ENCODE measurements around the gene LDLRAD4.

The LDLRAD4 gene

DNA sequence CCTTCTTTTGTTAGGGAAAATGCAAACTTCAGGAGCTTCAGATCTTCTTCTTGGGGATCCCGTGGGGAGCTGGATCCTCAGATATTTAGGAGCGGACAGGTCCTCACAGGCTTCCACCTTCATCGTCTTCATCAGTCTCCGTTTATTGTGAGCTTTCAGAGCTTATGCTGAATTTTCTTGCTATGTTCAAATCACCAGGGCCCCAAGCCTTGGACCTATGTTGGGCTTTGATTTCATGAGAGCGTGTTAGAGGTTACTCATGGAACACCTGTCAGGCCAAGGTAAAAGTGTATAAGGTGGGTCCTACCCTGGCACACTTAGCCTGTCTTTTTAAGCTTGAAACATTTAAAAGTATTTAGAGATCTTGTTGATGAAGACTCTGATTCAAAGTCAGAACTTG, 294.9 kb downstream of the LDLRAD4 start:
- DNase-seq (ENCODE audit: low read depth in 2 of 2): no peak

DNA sequence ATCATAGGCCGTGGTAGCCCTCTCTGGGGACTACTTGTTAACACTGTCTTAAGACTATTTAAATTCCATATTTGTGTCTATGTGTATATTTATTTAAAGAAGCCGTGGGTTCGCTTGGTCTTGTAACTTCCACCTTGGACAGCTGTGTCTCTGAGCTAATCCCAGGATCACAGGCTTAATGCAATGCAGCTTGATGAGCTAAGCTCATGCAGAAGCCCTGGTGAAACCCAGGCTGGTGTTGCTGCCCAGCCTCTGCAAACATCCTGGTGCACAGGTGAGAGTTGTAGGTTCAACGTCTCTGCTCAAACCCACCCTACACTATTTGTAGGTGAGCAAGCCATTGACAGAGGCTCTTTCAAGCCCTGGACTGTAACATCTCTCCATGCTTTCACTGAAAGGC, 296.0 kb downstream of the LDLRAD4 start:
- DNase-seq (ENCODE audit: low read depth in 2 of 2): no peak

DNA sequence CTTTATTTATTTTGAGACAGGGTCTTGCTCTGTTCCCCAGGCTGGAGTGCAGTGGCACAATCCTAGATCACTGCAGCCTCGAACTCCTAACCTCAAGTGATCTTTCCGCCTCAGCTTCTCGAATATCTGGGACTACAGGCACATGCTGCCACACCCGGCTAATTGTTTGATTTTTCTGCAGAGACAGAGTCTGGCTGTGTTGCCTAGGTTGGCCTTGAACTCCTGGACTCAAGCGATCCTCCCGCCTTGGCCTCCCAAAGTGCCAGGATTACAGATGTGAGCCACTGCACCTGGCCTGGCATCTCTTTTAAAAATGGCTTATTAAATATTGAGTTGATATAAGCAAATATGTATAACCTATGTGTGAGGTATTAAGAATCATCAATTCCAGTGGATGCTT, 298.3 kb downstream of the LDLRAD4 start:
- DNase-seq (ENCODE audit: low read depth in 2 of 2): no peak

DNA sequence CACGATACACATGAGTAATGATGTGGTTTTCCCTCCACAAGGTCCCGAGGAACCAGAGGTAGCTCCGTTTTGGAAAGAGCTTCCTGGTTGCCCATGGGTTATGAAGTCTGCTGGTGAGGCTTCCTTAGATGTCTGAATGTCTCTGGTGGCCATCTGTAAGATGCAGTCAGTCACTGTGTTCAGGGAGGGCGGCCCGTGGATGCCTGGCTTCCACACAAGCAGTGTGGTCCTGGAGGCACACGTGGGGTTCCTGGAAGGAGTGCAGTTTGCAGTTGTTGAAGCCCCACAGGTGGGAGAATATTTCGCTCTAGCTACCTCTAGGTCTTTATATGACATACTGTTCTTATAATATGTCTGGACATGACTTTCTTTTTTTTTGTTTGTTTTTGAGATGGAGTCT, 298.8 kb downstream of the LDLRAD4 start:
- DNase-seq (ENCODE audit: low read depth in 2 of 2): no peak

DNA sequence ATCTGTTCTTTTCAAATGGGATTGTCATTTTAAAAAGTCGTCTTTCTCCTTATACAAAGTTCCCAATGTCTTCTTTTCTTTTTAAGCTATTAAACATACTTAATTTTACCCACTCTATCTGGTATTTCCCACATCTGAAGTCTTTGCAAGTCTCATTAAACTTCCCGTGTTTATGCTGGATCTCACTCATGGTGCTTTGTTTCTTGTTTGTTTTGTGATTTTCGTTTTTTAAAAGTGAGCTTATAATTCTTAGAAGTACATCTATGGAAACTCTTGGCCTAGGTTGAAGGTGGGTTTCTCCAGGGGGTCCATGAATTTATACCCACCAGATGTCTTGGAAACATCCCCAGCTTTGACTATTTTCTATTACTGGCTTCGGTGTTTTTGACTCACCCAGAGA, 299.8 kb downstream of the LDLRAD4 start:
- DNase-seq (ENCODE audit: low read depth in 2 of 2): no peak

DNA sequence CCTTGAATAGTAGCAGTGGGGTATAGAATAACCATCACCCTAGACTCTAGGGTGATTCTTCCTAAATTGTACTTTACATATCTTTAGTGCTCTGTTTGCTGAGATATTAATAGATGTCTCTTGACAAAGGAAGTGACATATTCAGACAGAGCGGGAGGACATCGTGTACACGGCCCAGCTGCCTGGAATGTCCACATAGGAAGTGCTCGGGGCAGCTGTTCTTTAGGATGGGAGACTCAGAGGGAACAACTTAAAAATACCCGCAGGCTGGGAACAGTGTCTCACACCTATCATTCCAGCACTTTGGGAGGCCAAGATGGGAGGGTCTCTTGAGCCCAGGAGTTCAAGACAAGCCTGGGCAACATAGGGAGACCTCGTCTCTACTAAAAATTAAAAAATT, 301.7 kb downstream of the LDLRAD4 start:
- DNase-seq (ENCODE audit: low read depth in 2 of 2): no peak

DNA sequence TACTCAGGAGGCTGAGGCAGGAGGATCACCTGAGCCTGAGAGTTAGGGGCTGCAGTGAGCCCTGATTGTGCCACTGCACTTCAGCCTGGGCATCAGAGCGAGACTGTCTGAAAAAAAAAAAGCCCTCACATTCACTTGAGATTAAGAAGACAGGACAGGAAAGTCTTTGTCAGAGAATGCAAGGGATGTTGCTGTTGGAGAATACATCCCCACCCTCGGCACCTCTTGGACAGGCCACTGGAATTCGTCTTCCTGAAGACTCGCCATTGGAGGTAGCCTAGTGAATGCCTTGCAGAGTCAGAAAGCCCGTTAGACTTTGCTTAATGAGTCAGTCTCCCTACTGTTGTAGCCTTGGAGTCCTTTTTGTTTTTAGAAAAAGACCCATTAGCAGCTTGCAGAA, 302.2 kb downstream of the LDLRAD4 start:
- DNase-seq (ENCODE audit: low read depth in 2 of 2): no peak

DNA sequence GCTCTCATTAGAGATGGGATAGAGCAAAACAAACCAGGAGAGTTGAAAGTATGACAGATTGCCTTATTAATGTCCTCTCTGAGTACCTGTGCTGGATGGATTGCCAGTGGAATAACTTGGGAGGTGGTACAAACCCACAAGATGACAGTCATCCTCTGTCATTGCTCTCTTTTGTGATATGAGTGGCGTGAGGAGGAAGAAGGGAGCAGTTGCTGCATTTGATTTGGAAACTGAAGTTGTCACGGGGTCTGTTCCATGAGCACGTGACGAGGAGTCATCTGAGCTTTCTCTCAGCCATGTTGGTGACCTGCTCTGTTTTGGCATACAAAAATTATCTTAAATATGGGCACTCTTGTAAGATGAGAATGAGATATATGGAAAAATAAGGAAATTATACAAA, 302.9 kb downstream of the LDLRAD4 start:
- DNase-seq (ENCODE audit: low read depth in 2 of 2): no peak

DNA sequence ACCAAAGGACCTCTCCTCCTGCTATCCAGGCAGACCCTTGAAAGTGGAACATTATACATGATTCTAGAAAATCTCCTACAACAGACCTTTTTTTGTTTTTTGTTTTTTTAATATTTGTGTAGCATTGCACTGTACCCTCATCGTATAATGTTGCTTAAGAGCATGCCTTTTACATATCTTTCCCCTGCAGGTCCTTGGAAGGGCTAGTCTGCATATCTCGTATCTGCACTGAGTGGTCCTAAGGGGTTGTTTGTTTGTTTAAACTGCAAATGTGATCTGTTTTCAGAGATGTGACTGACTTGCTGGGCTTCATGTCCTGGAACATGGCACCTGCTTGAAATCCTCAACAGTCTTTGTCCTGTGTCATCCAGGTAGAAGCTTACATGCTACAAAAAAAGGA, 303.7 kb downstream of the LDLRAD4 start:
- no peak for DNase-seq (ENCODE audit: low read depth in 2 of 2)

DNA sequence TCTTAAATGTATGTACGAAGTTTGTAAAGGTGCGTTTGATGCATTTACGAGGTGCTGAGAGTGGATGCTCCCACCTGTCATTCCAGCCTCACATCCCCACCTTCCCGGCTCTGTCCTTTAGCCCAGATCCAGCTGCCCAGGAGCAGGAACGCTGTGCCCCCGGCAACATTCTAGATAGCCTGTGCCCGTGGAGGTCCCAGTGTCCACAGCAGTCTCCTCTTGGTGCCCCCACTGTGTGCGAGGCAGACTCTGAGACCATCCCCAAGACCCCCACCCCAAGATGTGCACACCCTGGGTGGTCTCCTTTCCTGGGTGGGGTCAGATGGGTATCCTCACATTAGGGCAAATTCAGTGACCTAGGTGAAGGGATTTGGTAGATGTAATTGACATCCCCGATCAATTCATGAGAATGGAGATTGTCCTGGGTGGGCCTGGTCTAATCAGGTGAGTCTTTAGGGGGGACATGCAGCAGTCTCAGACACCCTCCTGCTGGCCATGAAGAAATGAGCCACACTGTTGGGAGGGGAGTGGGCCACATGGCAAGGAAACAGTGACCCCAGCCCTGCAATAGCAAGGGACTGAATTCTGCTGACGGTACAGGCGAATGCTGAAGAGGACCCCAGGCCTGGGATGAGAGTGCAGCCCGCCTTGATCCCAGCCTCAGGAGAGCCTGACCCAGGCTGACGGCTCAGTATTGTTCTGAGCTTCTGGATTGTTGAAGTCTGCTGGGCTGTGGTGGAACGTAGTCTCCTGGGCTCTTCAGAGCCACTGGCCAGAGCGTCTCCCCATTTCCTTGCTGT, 304.5 kb downstream of the LDLRAD4 start:
- no peak for DNase-seq (ENCODE audit: low read depth in 2 of 2)

DNA sequence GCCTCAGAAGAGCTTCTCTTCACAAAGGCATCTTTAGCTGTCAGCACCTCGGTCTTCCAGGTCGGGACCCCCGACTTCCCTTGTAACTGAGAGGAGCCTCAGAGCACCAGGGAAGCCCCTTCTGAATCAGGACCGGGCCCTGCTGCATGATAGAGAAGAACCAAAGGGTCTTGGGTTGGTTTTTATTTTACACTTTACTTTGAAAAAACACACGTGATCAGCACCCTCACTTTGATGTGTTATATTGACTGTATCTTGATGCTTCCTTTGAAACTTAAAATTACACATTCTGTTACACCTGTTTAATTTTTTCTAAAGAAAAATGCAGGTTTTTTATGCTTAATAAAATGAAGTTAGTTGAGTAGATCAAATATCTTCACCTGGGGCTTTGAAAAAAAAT, 305.5 kb downstream of the LDLRAD4 start:
- no peak for DNase-seq (ENCODE audit: low read depth in 2 of 2)

DNA sequence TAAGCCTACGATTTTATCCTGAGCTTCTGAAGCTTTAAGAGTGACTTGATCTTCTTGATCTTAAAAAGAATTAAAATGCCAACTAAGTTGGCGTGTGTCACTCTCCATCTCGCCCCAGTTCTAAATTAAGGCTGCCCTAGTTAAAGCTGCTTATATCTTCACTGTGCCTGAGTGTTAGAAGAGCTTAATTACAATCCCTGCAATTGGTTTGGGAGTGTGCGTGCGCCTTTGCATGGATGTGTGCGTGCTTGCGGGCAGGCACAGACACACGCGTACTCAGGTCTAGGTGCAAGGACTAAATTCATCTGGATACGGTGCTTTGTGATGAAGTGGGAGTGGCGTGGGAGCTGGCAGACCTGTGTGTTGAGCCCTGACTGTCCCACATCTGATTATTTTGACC, 306.3 kb downstream of the LDLRAD4 start:
- DNase-seq (ENCODE audit: low read depth in 2 of 2): no peak

DNA sequence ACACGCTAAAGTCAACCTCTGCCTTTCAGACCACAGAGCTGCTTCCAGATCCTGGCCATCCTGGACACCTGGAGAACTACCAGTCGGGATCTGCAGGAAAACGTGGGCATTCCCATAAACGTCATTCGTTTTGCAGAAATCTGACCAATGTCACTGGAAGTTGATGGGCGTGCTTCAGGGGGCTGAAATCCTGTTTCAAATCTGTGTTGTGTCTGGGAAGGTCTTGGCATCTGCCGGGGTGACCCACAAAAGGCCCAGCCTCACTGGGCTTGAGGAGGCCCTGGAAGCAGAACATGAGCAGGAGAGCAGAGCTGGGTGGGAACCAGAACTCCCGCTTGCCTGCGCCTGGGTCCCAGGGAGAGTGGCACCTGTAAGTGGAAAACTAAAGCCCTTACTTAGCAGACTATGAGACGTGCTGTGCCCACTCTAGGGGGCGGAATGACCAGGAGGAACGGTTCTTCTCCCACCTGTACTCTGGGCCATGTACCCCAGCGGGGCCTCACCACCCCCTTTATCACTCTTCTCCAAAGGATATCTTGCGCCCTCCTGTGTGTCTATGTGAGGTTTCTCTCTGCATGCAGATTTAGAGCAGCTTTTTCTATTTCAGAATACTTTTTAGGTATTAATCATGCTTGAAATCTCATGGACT, 306.9 kb downstream of the LDLRAD4 start:
- DNase-seq (ENCODE audit: low read depth in 2 of 2): no peak

DNA sequence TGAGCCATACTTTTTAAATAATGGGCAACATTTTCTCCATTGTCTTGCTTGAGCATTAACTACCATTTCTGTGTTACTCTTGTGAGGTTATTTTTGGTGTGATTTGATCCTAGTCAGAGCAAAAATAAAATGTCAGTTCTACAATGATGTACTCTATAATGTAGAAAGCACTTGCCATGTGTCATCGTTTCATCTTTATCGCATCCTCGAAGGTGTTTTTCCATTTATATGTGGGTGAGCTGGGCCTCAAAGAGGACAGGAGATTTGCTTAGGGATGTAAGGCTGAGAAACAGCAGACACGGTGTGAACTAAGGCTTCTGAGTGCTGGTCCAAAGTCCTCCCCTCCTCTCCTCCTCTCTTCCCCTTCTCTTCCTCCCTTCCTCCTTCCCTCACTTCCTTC, 308.0 kb downstream of the LDLRAD4 start:
- no peak for DNase-seq (ENCODE audit: low read depth in 2 of 2)

DNA sequence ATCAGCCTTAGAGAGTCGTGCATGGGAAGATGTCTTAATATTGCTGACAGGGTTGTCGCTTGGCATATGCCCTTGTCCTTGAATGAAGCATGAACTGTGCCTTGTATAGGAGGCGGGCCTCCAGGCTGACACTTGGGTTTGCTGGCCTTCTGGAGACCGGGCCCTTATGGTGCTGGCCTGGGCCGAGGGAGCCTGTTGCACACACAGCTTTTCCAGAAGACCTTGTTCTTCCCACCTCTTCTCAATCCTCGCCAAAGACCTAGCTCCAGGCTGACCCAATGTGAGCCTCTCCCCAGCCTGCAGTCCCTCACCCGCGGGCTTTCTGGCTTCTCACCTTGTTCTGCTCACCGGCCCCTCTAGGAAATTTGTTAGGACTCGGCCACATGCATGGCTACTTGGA, 308.7 kb downstream of the LDLRAD4 start:
- no peak for DNase-seq (ENCODE audit: low read depth in 2 of 2)

DNA sequence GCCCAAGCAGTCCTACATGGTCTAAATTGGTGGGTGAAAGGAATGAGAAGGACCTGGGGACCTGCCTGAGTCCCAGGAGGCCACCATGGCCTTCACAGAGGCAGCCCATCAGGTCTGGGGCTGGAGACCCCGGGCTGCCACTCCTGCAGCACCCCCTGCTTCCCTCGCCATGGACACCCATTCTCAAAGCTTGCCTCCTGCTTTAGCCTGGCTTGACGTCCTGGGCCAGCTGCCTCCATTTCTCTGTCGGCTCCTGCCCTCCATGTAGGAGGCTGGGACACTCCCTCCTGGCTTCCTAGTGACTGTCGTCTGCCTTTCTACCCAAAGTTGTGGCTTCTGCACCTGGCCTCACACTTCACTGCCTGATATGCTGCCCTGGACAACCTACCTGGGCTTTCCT, 309.2 kb downstream of the LDLRAD4 start:
- DNase-seq (ENCODE audit: low read depth in 2 of 2): no peak

DNA sequence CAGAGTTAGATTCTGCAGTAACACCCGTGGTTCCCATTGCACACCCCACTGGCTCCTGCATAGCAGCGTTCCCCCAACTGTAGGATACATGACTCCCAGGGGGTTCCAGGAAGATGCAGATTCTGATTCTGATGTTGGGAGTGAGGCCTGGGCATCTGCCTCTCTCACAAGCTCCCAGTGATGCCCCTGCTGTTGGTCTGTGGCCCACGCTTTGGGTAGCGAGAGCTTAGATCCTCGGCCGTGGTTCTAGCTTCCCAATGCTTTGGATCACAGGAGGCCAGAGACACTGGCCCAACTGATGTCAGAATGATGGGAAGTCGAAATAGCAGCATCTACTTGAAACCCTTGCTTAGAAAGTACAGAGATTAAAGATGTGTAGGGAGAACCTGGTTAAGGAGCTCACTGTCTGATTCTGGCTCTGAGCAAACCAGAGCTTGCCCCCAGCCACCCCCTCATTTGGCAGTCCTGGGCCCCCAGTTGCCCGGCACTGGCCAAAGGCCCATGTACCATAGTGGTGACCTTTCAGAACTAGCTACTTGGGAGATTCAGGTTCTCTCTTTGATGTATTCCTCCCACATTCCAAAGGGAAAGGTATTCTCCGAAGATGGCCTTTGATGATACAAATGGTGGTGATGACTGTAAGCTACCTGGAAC, 310.3 kb downstream of the LDLRAD4 start:
- DNase-seq (ENCODE audit: low read depth in 2 of 2): no peak

DNA sequence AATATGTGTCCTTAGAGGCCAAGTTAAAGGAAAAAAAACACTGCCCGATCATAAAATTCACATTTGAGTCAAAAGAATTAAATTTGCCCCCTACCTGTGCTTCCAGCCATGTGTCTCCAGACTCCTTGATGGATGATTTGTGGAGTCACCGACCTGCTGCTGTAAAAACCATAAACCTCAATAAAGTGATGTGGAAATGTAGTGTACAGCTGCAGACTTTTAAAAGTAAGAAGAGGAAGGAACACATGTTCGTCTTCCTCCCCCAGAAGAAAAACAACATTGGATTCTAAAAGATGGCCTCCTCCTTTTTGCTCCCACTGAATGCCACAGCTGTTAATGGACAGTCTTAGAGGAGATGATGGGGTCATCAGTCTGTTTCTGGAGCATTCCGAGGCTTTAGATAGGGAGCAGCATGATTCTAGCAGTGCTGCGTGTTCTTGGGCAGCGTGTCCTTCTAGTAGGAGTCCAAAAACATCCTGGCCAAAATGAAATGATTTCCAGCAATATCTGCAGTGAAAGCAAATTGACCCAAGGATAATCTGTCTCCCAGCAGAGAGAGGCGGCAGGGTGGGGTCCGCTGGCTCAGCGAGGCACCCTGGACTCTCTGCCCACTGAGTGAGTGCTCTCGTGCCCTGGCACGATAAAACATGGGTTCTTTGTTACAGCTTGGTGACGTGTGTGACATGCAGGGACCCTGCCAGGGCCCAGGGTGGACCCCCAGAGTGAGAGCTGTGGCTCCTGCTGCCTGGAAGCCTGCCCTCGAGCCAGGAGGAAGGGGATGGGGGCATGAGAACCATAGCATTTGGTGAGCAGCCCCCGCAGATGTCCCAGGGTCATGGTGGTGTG, 311.7 kb downstream of the LDLRAD4 start:
- DNase-seq (ENCODE audit: low read depth in 2 of 2): no peak

DNA sequence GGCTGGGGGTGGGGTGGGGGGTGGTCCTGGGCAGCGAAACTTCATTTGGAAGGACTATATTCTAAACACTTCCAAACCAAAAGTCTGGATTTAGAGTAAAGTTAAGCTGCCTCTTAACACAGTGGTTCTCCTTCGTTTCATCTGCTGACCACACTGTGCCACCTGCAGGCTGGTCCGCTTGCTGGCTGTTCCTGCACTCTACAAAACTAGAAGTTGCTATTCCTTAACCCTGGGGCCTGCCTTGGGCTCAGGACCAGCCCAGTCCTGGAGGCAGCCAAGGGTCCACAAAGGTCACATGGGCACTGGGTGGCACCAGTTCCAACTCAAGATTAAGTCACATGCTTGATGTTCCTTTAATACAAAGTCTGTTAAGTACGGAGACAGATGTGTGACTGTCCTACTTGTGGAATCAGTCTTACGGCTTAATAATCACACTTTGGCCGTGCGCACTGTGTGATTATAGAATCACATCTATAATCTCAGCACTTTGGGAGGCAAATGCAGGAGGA, 312.4 kb downstream of the LDLRAD4 start:
- DNase-seq (ENCODE audit: low read depth in 2 of 2): peak; percentile 7 to 9

DNA sequence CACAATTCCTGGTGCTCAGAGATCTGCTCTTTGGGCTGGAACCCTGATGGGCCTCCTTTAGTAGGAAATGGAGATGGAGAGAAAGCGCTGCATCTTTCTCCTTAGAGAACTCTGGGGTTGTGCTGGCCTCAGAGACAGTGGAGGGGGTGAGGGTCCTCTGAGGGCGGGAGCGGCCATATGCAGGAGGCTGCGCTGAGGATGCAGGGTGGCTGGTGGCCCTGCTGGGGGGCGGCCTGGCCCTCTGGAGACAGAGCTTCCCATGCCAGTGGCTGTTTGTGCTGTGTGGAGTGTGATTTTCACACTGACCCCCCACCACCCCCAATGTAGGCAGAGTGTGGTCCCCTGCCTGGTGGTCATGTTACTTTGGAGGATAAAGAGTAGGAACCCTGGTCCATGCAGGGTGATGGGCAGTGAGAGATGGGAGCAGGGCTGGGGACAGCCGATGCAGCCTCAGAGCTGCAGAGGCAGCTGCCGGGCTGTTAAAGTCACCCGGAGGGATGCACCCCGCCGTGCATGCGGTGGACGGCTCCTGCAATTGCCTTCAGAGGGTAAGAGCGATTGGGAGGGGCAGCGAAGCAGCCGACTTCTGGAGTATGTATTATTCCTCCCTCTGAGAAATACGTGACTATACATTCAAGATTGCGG, 313.2 kb downstream of the LDLRAD4 start:
- DNase-seq (ENCODE audit: low read depth in 2 of 2): no peak

DNA sequence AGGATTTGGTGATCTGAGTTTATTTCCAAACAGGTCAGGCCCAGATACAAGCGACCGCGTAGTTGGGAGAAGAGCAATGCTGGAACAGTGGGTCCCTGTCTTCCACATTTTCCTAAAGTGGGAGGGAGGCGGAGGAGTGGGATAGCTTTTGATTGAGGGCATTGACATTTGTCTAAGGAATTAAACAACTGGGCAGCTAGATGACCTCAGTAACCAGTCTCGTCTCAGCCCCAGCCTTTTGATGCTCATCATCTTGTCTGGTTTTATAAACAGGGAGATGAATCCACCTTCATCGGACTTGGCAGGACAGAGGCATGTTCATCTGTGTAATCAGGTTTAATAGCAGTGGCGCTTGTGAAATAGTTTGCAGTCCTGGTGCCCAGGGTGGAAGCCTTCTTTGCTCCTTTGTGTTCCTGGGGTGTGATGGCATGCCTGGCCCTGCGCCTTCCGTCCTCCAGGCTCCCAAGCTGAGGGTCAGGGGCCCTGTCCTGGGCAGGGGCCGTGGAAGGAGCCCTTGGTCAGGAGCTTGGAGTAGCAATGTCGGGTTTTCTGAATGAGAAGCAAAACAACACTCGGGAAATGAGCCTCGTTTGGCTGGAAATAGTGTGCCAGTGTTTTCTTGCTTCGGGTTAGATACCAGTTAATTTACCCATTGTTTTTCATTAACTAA, 314.0 kb downstream of the LDLRAD4 start:
- DNase-seq (ENCODE audit: low read depth in 2 of 2): no peak
